Activated gamma-delta T cell treated with Interleukin-2 at 50 U/mL for 16 hours (primary cell): ENCODE results near the gene MSI1.

Experiments used
- DNase-seq: peaks from one replicate; pipeline ENCODE4 v3.0.0-alpha.2; 2020

The MSI1 gene

DNA sequence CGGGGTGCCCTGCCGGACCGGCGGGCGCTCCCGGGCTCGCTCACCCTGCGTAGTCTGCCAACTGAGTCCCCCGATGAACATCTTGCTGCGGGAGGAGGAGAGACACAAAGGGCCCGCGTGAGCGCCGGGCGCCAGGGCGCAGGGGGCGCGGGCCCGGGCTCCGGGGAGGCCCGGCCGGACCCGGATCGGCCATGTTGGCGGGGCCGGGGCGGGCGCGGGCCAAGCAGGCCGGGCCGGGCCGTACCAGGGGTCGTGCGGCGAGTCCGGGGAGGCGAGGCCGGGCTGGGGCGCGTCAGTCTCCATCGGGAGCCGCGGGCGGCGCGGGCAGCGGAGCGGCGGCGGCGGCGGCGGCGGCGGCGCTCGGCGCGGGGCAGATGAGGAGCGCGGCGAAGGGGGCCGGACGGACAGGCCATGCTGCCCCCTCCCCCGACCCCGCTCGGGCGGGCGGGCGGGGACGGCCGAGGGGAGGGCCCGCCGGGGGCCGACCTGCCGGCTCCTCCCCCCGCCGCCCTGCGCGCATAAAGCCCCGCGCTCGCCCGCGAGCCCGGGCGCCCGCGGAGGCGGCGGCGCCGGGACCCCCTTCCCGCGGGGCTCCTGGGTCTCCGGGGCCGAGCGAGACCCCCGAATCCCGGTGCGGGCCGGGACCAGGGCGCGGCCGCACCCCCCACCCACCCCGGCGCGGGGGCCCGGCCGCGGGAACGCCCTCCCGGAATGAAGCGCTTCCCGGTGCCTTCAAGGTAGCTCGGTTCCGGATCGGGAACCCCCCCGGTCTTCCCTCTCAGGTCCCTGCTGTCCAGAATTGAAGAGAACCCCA, at the start of gene MSI1:
Gene MSI1 (minus strand): TSS at position 376 of the 814 bp plus-strand sequence. CDS start 73 bp downstream, at position 303.
- no peak for DNase-seq

GRCh38 chr12:120417917-120418580, 49.1 kb upstream of the MSI1 start:
- no peak for DNase-seq

GRCh38 chr12:120416490-120417216, 47.7 kb upstream of the MSI1 start:
- no peak for DNase-seq

GRCh38 chr12:120413901-120414695, 45.1 kb upstream of the MSI1 start:
- no peak for DNase-seq

DNA sequence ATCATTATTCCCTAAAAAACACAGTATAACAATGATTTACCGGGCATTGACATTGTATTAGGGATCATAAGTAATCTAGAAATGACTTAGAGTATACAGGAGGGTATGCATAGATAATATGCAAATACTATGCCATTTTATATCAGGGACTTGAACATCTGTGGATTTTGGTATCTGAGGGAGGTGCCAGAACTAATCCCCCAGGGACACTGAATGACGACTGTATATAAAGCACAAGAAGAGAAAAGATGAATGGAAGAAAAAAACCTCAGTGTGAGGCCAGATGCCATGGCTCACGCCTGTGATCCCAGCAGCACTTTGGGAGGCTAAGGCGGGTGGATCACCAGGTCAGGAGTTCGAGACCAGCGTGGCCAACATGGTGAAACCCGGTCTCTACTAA, 43.5 kb upstream of the MSI1 start:
- no peak for DNase-seq

- DNase-seq: no peak
Measured at GRCh38 chr12:120408771-120409170, 39.8 kb upstream of the MSI1 start.

- DNase-seq: no peak
Measured at GRCh38 chr12:120406553-120406952, 37.6 kb upstream of the MSI1 start.

DNA sequence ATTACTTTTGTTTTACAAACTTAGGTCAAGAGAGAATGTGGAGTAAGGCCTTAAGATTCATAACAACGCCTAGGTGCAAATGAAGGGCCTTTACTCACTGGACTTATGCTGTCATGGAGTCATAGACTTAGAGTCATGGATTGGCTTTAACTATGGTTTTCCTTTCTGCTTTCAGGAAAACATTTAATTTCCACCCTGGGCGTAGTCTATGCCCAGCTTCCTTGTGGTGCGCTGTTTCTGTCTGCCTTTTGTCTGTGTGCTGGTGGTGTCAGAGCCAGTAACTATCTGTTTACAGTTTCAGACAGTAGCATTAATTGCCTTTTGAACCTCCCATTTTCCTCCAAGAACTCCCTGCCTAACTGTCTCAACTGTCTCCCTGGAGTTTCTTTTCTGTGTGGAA, 37.1 kb upstream of the MSI1 start:
- no peak for DNase-seq

DNA sequence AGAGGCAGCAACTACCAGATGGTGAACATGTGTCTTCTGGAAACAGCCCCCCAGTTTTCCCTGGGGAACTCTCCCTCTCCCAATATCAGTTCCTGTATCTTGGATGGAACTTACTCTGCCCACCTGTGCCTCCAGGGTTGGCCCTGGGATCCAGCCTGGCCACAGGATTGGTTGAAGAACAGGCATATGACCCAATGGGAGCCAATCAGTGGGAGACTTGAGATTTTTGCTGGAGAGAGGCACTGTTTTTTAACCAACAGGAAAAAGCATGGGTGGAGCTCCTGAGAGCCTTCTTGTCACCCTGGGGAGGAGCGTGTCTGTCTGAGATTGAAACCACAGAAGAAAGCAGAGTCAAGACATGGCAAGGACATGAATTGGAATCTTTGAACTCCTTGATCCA, 35.3 kb upstream of the MSI1 start:
- no peak for DNase-seq

- no peak for DNase-seq
Measured at GRCh38 chr12:120403869-120404268, 34.9 kb upstream of the MSI1 start.

GRCh38 chr12:120402217-120402616, 33.3 kb upstream of the MSI1 start:
- DNase-seq: no peak

- no peak for DNase-seq
Measured at GRCh38 chr12:120399531-120399930, 30.6 kb upstream of the MSI1 start.

DNA sequence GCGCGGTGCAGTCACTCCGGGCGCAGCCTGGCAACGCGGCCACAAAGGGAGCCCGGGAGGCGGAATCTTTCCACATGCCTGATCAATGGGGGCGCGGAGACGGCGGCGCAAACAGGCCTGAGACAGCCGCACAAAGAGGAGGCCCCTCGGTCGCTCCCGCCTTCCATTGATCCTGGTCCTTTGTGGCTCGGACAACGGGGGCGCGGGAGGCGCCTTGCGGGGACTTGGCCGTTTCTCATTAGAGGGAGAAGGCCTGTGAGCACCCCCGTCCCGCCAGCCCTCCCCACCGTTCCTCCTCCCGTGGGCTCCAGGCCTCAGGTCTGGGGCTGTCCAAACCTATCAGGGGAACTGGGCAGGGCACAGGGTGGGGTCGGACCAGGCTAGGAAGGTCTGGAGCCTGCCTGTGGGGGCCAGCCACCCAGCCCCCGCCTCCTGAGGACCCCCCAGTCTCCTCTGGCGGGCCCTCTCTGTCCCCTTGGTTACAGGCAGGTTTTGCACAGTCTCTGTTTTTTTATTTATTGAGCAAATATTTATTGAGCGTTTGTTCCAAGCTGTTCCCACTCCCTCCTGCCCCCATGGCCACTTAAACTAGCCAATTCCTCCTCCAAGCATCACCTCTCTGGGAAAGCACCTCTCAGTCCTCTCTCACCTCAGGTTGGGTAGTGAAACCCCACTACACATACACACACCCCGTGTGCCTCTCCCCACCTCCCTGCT, 29.0 kb upstream of the MSI1 start:
- DNase-seq: no peak

- DNase-seq: no peak
Measured at GRCh38 chr12:120394483-120395367, 25.8 kb upstream of the MSI1 start.

DNA sequence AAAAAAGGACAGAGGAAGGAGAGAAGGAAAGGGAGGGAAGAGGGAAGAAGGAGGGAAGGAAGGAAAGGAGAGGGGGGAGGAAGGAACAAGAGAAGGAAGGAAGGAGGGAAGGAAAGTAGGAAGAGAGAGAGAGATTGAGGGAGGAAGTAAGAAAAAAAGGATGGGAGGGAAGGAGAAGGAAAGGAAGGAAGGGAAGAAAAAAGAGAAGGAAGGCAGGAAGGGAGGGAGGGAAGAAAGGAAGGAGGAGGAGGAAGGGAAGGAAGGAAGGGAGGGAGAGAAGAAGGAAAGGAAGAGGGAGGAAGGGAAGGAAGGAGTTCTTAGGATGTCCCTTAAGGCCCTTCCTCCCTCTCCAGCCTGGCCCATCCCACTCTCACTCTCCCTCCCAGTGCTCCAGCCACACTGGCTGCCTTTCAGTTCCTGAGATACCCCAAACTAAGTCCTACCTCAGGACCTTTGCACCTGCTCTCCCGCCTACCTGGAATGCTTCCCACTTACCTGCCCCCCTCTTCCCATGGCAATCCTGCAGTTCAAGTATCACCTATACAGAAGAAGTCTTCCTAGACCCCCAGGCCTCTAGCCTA, 21.7 kb upstream of the MSI1 start:
- no peak for DNase-seq

- no peak for DNase-seq
Measured at GRCh38 chr12:120388691-120389481, 19.9 kb upstream of the MSI1 start.

DNA sequence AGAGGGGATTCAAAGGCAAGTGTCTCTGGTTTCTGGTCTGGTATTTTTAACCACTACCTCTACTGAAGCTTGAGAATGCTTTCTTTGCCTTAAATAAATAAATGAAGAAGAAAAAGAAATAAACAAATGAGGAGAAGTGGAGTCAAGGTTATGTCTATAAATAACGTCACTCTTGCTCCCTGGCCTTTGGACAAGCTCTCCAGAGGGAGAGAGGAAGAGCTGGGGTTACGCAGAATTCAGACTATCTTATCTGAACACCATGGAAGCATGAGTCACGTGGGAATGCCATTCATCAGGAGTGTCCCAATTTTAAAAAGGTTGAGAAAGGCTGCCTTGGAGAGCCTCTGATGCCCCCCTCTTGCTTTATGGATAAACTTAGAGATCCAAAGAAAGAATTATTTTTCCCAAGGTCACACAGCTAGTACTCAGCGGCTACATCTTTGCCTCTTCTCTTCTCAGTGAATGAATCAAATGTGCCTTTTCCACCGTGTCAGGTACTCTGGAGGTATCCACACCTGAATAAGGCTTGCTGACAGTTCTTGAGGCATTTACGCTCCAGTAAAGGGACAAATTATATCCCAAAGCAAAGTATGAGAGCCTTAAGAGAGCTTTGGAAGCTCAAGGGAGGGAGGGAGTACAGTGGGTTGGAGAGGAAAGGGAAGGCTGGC, 12.9 kb upstream of the MSI1 start:
- DNase-seq: no peak

DNA sequence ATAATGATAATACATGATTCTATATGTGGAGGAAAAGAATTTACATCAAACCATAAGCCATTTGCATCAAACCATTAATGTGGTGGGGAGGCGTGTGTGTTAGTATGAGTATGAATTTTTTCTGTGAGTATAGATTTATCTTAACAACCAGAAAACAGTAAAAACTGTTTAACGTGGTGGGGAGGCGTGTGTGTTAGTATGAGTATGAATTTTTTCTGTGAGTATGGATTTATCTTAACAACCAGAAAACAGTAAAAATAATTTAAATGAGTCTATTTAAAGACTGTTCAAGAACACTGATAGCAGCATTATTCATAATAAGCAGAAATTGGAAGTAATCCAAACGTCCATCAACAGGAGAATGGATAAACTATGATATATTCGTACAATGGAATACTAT, 9.1 kb upstream of the MSI1 start:
- no peak for DNase-seq

DNA sequence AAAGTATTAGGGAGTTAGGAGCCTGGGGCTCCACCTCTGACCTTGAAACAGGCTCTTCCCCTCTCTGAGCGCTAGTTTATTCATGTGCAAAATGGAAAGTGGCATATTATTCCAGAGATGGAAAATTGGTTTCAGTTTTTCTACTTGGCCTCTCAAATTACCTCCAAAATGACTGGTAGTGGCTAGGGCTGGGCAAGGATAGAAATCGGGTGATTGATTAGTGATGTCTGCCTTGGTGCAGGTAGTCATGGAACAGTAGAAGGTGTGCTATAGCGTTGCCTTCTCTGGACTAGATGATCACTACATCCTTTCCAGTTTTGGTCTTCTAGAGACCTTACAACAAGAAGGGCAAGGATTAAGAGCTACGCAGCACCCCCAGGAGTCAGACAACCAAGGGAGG, 8.6 kb upstream of the MSI1 start:
- DNase-seq: no peak
